DLD1 (cell line): ENCODE data around the gene TP53RK.

Experiments
- in situ Hi-C: cut with HindIII; loops from 2 replicates; pipeline ENCODE4 v1.10.0; 2017; ENCODE audit warnings: low sequenced_read_pairs

Gene TP53RK

DNA sequence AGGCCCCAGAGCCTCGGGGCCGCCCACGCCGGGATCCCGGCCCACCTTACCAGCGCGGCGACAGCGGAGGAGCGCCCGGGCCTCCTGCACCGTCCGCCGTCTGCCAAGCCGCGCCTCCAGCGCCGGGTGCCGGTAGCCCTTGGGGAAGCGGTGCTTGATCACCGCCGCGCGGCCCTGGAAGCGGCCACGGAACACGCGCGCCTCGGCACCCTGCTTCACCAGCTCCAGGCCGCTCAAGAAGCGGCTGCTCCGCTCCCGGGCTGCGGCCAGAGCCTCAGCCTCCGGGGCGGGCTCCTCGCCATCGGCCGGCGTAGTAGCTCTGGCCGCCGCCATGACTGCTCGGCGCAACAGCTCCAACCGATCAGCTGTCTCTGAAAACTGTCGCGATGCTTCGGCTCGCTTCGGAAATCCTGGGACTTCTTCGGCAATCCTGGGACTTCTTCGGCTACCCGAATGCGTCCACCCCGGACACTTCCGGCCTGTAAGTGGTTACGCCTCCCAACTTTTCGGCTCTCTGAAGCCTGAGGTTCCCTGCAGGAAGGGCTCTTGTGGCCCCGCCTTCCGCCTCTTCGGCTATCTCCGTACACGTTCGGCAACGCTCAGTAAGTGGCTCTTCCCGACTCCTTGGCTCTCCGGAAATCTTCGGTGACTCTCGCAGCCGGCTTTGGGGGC is at the start of gene TP53RK:
TSS of gene TP53RK (minus strand) at position 363 of the 672 bp plus-strand sequence. CDS start at position 333, 30 bp downstream.
- in situ Hi-C loops = no loop called here

DNA sequence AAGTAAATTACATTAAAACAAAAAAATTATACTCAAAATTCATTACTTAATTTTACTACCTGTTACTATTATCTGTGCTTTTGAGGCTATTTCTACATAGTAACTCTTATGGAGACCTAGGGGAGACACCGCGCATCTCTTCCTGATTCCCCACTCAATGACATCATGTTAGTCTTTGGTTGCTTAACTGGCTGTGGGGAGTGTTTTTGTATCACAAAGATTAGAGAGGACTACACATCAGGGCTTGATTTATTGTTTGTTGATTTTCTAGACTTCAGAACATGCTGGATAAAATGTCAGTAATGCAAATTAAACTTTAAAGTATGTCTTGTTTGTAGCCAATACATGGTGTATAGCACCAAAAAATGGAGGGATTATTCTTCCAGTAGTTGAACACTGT is 46.2 kb upstream of the TP53RK start:
- in situ Hi-C loops = no loop called here

GRCh38 chr20:46731770-46732169 is 42.5 kb upstream of the TP53RK start:
- in situ Hi-C loops = no loop called here

- in situ Hi-C loops = no loop called here
Observed at GRCh38 chr20:46725186-46726165, 36.2 kb upstream of the TP53RK start.

DNA sequence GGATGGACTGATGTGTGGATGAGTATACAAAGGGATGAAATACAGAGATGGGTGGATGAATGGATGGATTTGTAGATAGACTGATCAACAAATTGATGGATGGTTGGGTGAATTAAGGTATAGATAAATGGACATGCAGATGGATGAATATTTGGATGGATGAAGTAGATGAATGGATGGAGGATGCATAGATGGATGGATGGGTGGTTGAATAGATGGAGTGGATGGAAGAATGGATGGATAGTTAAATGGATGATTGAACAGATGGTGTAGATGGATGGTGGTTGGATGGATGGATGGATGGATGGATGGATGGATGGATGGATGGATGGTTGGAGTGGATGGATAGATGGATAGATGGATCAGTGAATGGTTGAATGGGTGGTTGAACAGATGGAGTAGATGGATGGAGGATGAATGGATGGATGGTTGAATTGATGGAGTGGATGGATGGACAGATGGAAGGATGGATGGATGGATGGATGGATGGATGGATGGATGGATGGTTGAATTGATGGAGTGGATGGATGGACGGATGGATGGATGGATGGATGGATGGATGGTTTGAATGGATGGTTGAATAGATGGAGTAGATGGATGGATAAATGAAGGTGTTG is 35.2 kb upstream of the TP53RK start:
- in situ Hi-C loops = no loop called here

- in situ Hi-C loops = no loop called here
Observed at GRCh38 chr20:46723039-46723438, 33.8 kb upstream of the TP53RK start.

DNA sequence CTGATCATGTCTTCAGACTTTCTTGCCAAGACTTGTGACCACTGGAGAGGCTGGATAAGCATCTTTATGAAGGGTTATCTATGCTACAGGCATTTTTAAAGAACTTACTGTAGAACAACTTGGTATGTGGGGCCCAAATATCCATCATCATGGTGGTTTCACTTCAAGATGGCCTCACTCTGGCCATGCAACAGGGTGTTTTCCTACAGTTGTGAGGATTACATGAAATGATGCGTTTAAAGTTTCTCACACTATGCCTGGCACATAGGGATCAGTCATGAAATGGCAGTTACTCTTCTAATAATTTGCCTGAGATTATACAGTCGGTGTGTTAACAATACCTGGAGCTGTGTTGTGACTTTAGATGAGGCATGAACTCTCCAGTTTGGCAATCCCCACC is 33.2 kb upstream of the TP53RK start:
- in situ Hi-C loops = no loop called here

- in situ Hi-C loops = no loop called here
Observed at GRCh38 chr20:46721476-46721875, 32.2 kb upstream of the TP53RK start.

- in situ Hi-C loops = no loop called here
Observed at GRCh38 chr20:46720776-46721425, 31.7 kb upstream of the TP53RK start.

GRCh38 chr20:46720019-46720418 is 30.8 kb upstream of the TP53RK start:
- in situ Hi-C loops = no loop called here

- in situ Hi-C loops = no loop called here
Observed at GRCh38 chr20:46717818-46718541, 28.7 kb upstream of the TP53RK start.

GRCh38 chr20:46715292-46715756 is 26.1 kb upstream of the TP53RK start:
- in situ Hi-C loops = no loop called here

DNA sequence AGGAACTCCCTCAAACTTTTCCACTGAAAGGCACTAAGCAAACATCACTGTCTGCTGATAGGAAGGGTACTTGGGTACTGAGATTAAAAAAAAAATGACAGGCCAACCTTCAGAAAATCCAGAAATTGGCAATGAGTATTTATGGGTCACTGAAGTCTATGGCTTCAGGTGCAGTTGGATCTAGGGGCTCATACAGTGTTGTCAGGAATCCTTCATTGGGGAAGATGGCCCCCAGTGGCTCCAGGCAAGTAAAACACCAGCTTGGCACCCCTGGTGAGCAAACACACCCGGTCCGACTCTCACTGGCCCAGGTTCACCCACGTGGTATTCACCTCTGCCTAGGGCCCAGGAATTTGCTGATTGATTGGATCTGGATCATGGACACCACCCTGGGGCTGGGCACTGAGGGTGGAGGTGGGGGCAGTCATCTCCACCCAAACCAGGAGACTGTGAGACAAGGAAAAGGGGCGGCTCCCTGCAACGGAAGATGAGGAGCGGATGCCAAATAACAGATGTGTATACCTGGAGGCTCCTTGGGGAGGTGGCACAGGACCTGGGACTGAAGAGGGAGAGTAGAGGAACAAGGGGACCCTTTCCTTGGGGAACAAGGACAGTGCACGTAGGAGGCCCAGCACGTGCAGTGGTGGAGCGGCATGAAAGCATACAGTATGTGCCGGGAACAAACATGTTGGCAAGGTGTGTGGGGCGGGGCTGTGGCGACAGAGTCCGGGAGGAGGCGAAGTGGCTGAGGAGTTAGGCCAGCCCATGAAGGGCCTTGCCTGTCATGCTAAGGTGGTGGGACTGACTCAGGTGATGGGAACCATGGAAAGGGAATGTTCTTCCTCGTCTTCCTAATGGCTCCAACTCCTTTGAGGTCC is 25.0 kb upstream of the TP53RK start:
- in situ Hi-C loops = no loop called here

- in situ Hi-C loops = no loop called here
Observed at GRCh38 chr20:46712056-46712636, 22.9 kb upstream of the TP53RK start.

DNA sequence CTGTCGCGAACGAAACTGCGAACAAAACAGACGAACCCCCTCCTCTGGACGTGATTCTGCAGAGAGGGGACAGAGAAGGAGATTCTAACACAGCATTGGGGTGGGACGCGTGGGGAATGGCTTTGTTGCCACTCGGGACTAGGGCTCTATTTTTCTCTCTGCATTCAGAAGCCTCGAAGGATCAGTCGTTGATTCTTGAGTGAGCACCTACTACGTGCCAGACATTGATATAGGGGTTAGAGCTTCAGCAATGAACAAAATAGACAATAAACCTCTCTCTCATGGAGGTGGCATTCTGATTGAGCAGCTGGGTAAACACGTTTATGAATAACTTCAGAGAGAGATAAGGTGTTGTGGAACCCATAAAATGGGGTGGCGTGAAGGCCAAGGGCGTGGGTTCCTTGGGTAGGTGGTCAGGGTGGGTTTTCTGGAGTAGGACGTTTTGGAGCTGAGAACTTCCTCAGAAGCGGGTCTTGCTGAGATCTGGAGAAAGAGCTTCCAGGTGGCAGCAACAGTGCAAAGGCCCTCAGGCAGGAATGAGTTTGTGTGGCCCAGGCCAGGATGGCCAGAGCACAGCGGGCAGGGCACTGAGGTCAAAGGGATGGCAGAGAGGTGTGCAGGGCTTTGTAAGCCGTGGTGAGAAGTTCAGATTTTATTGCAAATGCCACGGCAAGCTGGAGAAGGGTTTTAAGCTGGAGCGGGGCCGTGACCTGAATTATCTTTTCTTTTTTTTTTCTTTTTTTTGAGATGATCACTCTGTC is 21.1 kb upstream of the TP53RK start:
- in situ Hi-C loops = no loop called here

DNA sequence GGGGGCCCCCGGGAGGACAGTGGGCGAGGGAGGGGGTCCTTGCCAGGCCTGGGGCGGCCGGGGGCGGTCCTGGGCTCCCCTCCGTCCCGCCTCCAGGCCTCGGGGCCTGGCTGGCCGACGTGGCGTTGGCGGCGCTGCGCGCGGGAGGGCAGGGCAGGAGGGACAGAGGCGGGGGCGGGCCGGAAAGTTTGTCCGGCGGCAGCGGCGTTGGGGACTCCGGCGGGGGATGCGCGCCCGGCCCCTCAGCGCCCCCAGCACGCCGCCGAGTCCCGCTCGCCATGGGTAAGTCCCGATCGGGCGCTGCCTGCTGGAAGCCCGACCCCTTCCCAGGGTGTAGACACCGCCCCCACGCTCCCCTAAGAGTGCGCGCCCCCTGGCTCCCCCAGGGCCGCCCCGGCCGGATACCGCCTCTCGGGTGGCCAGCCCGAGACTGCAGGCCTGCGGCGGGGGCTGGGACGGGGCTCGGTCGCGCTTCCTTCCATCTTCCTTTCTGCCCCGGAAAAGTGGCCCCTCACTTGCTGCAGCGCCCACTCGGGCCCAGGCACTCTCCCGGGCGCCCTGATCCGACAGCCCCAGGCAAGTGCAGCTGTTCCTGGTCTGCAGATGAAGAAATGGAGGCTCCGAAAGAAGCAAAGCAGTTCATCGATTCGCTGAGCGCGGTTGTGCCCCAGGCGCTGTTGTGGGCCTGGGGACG is 20.4 kb upstream of the TP53RK start, which contains the start of gene SLC2A10:
TSS of gene SLC2A10 (plus strand) at position 191 of the 694 bp plus-strand sequence. CDS start at position 279, 88 bp downstream.
- in situ Hi-C loops = no loop called here

DNA sequence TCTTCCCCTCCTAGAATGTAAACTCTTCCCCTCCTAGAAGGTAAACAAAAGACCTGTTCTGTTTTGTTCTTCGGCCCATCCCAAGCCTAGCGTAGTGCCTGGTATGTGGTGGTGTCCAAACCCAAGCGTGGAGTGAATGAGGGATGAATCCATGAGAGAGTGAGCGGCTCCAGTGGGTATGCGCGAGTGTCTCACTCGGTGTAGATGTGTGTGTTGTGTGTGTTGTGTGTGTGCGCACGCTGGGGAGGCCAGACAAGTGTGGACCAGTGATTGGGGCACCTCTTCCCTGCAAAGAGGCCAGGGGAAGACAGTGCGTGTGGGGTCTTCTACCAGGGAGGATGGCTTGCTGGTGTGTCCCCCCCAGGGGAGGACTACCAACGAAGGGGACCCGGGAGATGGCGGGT is 19.8 kb upstream of the TP53RK start:
- in situ Hi-C loops = no loop called here
